Ishikawa (cell line): Measurements from ENCODE around the gene MALRD1.

ENCODE experiments used
- CEBPB ChIP-seq: IDR thresholded peaks from 2 replicates; pipeline ENCODE4 v1.6.1; 2012
- CREB1 ChIP-seq: IDR thresholded peaks from 2 replicates; pipeline ENCODE4 v1.6.1; 2012; ENCODE audit warnings: low read depth
- EGR1 ChIP-seq: IDR thresholded peaks from 2 replicates; pipeline ENCODE4 v1.6.1; 2012
- EP300 ChIP-seq: IDR thresholded peaks from 2 replicates; pipeline ENCODE4 v1.6.1; 2012; ENCODE audit warnings: borderline replicate concordance
- FOXM1 ChIP-seq: IDR thresholded peaks from 2 replicates; pipeline ENCODE4 v1.6.1; 2012; ENCODE audit warnings: low read depth, borderline replicate concordance
- MAX ChIP-seq: IDR thresholded peaks from 2 replicates; pipeline ENCODE4 v1.6.1; 2012
- NFIC ChIP-seq: IDR thresholded peaks from 2 replicates; pipeline ENCODE4 v1.6.1; 2012
- RAD21 ChIP-seq: IDR thresholded peaks from 2 replicates; pipeline ENCODE4 v1.6.1; 2012; ENCODE audit warnings: low read depth
- REST ChIP-seq: IDR thresholded peaks from 2 replicates; pipeline ENCODE4 v1.6.1; 2012; ENCODE audit warnings: low read depth, mild to moderate bottlenecking
- TAF1 ChIP-seq: IDR thresholded peaks from 2 replicates; pipeline ENCODE4 v1.6.1; 2012; ENCODE audit warnings: low read depth, mild to moderate bottlenecking
- TCF12 ChIP-seq: IDR thresholded peaks from 2 replicates; pipeline ENCODE4 v1.6.1; 2012; ENCODE audit warnings: low read depth
- TEAD4 ChIP-seq: IDR thresholded peaks from 2 replicates; pipeline ENCODE4 v1.6.1; 2012
- USF1 ChIP-seq: IDR thresholded peaks from 2 replicates; pipeline ENCODE4 v1.6.1; 2012
- YY1 ChIP-seq: IDR thresholded peaks from 2 replicates; pipeline ENCODE4 v1.6.1; 2012; ENCODE audit warnings: low read depth
- ZBTB7A ChIP-seq: IDR thresholded peaks from 2 replicates; pipeline ENCODE4 v1.6.1; 2012; ENCODE audit warnings: low read depth

Gene MALRD1

GRCh38 chr10:19283285-19283684, 234.7 kb downstream of the MALRD1 start:
- TF ChIP-seq TAF1 = no peak
- no peak for TF ChIP-seq CEBPB
- no peak for TF ChIP-seq ZBTB7A
- no peak for TF ChIP-seq MAX
- TF ChIP-seq NFIC = no peak
- no peak for TF ChIP-seq FOXM1
- no peak for TF ChIP-seq TEAD4
- no peak for TF ChIP-seq EGR1
- TF ChIP-seq EP300 = no peak
- no peak for TF ChIP-seq RAD21
- no peak for TF ChIP-seq YY1
- TF ChIP-seq REST = no peak
- no peak for TF ChIP-seq CREB1
- TF ChIP-seq USF1 = no peak
- TF ChIP-seq TCF12 = no peak

GRCh38 chr10:19283786-19284185, 235.2 kb downstream of the MALRD1 start:
- no peak for TF ChIP-seq USF1
- no peak for TF ChIP-seq NFIC
- no peak for TF ChIP-seq EP300
- no peak for TF ChIP-seq TCF12
- TF ChIP-seq CEBPB = no peak
- no peak for TF ChIP-seq YY1
- TF ChIP-seq ZBTB7A = no peak
- no peak for TF ChIP-seq REST
- no peak for TF ChIP-seq TEAD4
- TF ChIP-seq CREB1 = no peak
- no peak for TF ChIP-seq EGR1
- no peak for TF ChIP-seq TAF1
- TF ChIP-seq RAD21 = no peak
- no peak for TF ChIP-seq MAX
- TF ChIP-seq FOXM1 = no peak

- no peak for TF ChIP-seq FOXM1
- no peak for TF ChIP-seq TAF1
- TF ChIP-seq TCF12 = no peak
- no peak for TF ChIP-seq ZBTB7A
- TF ChIP-seq MAX = no peak
- TF ChIP-seq EGR1 = no peak
- TF ChIP-seq CEBPB = no peak
- TF ChIP-seq TEAD4 = no peak
- no peak for TF ChIP-seq EP300
- TF ChIP-seq RAD21 = no peak
- TF ChIP-seq REST = no peak
- TF ChIP-seq CREB1 = no peak
- TF ChIP-seq YY1 = no peak
- no peak for TF ChIP-seq NFIC
- TF ChIP-seq USF1 = no peak
Measured at GRCh38 chr10:19290770-19291169, 242.2 kb downstream of the MALRD1 start.

- no peak for TF ChIP-seq TCF12
- no peak for TF ChIP-seq ZBTB7A
- TF ChIP-seq TAF1 = no peak
- no peak for TF ChIP-seq USF1
- no peak for TF ChIP-seq CREB1
- TF ChIP-seq MAX = no peak
- no peak for TF ChIP-seq EP300
- no peak for TF ChIP-seq FOXM1
- TF ChIP-seq CEBPB = no peak
- TF ChIP-seq TEAD4 = no peak
- TF ChIP-seq NFIC = no peak
- TF ChIP-seq YY1 = no peak
- TF ChIP-seq REST = no peak
- no peak for TF ChIP-seq RAD21
- no peak for TF ChIP-seq EGR1
Measured at GRCh38 chr10:19294233-19294632, 245.6 kb downstream of the MALRD1 start.
